GM15510 (cell line): ENCODE results near the gene ASPSCR1.

Source experiments
- POLR2A ChIP-seq: IDR thresholded peaks from 3 replicates; pipeline ENCODE4 v1.6.1; 2011; ENCODE audit warnings: borderline replicate concordance; ENCODE audit not compliant: insufficient read length; ENCODE audit errors: extremely low read depth

Gene ASPSCR1

DNA sequence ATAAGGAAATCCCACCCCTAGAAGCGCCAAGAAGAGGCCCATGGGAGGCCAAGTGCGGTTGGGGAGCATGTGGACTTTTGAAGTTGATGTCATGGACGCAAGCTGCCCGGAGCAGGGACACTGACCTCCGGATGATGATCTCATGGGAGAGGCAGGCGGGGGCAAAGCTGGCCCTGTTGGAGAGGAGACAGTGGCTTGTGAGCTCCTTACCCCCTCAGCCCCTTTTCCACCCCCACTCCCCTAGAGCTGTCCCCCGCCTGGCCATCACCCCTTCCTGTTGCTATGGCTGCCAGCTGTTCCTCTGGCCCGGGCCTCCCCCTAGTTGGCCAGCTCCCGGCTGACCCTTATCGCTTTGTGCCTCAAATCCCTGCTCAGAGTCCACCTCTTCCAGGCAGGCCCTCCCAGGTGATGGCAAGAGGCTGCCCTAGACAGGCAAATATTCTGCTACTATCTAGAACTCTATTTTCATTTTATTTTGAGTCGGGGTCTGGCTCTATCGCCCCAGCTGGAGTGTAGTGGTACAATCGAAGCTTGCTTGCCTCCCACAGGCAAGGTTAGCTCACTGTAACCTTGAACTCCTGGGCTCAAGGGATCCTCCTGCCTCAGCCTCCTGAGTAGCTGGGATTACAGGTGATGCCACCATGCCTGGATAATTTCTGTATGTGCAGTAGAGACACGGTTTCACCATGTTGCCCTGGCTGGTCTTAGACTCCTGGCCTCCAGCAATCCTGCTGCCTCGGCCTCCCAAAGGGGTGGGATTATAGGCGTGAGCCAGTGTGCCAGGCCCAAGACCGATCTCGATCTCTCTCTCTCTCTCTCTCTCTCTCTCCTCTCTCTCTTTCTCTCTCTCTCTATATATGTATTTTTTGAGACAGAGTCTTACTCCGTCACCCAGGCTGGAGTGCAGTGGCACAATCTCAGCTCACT lies 23.0 kb upstream of the ASPSCR1 start:
- no peak for TF ChIP-seq POLR2A

DNA sequence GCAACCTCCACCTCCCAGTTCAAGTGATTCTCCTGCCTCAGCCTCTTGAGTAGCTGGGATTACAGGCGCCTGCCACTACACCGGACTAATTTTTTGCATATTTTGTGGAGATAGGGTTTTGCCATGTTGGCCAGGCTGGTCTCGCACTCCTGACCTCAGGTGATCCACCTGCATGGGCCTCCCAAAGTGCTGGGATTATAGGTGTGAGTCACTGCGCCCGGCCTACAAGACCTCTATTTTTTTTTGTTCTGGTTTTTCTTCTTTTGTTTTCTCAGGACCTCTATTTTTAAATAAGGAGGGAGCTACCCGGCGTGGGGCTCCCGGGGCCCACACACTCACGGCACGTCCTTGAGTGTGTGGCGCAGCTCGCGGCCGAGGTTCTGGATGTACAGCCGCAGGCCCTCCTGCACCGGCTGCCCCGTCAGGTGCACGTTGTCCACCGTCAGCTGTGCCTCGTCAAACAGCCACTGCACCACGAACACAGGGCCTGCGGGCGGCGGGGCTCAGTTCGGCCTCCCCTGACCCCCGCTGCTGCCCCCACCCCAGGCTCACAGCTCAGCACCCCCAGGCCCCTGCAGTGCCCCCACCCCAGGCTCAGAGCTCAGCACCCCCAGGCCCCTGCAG lies 22.3 kb upstream of the ASPSCR1 start:
- TF ChIP-seq POLR2A = no peak

DNA sequence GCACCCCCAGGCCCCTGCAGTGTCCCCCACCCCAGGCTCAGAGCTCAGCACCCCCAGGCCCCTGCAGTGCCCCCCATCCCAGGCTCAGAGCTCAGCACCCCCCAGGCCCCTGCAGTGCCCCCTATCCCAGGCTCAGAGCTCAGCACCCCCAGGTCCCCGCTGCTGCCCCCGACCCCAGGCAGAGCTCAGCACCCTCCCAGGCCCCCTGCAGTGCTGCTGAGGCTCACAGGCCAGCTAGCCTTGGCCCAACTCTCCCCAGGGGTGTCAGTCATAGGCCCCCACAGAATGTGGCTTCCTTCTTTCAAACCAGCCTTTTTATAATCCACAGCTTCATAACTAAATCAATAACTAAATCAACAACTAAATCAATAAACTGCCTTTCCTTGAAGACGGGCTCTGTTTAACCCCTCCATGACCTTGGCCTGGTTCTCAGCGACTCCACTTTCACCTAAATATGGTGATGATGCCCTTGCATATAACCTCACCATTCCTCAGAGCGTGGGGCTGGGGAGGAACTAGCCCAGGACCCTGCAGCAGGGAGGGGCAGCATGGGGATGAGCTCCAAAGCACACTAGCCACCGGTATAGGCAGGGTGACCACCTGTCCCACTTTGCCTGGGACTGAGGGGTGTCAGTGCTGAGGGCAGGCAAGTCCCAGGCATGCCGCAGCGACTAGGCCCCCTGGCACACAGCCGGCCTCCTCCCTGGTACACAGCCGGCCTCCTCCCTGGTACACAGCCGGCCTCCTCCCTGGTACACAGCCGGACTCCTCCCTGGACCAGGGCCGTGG lies 21.5 kb upstream of the ASPSCR1 start:
- TF ChIP-seq POLR2A = no peak

DNA sequence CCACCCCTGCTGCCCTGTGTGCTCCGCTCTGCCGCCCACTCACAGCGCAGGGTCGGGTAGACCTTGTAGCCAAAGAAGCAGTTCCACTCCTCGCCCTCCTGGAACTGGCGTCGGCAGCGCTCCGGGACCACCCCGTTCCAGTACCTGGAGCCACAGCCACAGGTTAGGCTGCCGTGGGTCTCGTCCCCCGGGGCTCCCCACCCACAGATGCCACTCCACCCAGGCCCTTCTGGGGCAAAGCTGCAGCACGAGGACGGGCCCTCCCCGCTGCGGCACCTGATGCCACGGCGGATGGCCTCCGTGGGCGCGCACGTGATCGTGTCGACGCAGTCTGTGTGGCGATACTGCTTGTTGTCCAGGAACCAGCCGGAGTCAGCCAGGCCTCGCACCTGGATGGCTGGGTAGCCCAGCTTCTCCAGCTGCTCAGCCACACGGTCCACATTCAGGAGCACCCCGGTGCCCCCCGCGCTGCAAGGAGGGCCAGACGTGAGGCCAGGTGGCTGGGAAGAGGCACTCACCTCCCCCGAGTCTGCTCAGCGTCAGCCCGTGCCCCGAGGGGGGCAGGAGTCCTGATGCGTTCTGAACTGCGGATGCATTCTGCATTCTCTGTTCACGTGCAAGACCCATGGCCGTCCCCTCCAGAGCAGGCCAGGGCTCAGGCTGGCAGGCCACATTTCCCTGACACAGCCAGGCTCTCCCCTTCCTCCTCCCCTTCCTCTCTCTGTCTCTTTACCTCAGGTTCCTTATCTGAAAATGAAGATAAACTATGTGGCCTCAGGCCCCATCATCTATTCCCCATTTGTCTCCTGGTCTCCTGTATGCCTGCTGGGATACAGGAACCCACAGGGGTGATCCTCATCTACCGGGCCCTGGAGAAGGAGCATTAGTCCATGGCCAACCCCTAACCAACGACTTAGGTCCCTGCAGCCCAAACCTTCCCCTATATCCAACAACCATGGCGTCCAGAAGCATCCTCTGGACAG lies 20.5 kb upstream of the ASPSCR1 start:
- TF ChIP-seq POLR2A = no peak

DNA sequence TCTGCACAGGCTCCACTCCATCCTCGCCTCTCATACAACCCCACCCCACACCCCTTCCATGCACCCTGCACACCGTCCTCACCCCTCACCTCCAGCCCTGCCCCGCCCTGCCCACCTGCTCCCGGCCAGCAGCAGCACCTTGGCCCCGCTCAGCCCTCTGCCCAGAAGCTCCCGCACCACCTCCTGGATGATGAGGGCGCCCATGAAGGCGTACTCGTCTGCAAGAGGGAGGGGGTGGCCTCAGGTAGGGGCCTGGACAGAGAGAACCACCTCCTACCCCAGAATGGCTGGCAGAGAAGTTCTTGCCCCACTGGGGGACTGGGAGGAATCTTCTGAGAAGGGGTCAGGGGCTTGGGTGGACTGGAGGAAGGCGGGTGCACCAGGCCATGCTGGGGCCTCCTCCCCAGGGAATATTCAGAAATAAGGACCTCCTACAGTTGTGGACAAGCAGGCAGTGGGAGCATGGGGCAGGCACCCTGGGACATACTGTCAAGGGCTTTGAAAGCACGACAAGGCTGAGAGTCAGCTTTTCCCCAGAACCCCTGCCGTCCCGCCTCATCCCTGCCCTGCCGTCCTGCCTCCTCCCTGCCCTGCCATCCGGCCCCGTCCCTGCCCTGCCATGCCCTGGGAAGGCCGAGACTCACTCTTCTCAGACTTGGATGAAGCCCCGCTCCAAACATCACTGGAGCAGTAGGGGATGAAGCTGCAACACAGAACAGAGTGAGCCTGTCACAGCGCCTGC lies 19.6 kb upstream of the ASPSCR1 start:
- TF ChIP-seq POLR2A = no peak

DNA sequence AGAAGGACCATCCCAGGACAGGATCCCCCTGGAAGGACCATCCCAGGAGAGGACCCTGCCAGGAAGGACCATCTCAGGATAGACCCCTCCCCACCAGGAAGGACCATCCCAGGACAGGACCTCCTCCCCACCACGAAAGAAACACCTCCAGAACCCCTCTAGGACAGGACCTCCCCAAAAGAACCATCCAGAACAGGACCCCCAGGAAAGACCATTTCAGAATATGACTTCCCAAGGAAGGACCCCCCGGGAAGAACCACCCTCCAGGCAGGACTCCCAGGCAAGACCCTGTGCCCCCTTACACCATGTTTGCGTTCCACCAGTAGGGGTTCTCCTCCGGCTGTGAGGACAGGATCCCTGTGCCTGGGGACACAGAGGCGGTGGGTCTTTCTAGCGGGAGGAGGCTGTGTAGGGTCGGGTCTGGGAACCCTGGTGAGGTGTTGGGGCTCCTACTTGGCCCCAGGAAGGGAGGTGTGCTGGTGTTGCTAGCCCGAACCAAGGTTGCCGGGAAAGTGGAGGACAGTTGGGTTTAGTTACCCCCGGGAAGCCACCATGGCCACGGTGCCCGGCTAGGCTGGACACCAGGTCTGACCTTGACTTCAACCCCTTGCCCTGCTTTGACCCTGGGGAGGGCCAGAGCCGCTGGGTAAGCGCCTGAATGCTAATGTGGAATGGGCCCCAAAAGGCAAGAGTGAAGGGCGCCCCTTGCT lies 18.6 kb upstream of the ASPSCR1 start:
- no peak for TF ChIP-seq POLR2A

DNA sequence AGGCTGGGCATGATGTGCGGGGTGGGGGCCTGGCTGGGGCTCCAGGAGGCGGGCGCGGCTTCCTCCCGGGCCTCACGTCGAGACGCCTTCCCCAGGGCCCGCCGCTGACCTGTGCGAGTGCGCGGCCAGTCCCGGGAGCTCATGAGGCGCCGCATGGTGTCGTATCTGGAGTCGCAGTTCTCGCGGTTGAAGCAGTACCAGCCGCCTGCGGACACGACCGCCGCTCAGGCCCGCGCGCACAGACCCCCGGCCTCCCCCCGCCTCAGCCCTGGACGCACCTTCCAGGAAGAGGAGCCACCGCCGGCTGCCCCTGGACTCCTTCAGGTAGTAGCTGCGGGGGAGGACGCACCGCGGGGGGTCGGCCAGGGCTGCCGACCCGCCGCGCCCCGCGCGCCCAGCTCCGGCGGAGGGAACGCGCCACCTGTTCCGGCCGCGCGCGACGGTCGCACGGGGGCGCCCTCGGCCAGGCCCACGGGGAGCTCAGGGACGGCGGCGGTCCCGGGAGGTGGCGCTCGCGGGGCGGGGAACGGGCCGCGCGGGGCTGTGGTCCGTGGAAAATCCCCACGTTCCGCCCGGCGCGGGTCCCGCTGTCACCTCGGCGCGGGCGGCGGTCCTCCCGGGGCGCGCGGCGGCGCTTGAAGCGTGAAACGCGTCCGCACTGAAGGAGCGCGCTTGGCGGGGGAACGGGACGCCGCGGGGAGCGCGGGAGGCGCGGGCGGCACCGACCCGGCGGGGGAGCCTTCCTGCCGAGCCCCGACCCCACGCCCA lies 17.9 kb upstream of the ASPSCR1 start:
- TF ChIP-seq POLR2A = no peak

DNA sequence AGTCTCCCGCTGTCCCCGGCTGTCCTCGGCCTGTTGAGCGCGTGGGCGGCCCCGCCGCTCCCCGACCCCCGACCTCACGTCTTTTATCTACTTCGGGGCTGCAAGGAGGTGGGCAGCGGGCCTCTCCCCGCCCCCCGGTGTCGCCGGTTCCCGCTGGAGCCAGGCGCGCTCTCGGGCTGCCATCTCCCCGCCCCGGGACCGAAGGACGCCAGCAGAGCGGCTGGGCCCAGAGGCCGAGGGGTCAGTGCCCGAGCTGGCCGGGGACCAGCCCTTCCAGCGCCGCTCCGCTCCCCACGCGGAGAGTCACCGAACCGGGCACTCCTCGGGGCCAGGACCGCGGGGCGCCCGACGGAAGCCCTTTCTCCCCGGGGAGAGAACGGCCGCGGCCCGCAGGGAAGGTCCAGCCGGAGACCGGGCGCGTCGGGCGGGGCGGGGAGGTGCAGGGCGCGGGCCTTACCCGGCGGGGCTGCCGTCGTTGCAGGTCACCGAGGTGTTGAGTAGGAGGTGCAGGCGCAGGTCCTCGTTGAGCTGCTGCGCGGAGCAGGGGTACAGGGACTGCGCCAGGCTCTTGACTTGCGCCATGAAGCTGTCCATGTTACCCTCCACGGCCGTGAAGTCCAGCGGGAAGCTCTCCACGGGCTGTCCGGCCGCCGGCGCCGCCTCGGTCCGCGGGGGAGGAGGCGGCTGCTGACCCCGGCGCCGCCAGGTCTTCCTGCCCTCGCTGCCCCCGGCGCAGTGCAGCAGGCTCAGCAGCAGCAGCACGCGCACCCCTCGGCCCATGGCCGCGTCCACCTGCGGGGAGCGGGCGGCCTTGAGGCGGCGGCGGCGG lies 17.1 kb upstream of the ASPSCR1 start:
- TF ChIP-seq POLR2A = no peak

GRCh38 chr17:81961087-81961511 lies 16.3 kb upstream of the ASPSCR1 start, which contains the start of gene NOTUM:
Gene NOTUM, minus strand, starts transcription at chr17:81961187. Its CDS starts 278 bp downstream, at chr17:81960909.
- no peak for TF ChIP-seq POLR2A

DNA sequence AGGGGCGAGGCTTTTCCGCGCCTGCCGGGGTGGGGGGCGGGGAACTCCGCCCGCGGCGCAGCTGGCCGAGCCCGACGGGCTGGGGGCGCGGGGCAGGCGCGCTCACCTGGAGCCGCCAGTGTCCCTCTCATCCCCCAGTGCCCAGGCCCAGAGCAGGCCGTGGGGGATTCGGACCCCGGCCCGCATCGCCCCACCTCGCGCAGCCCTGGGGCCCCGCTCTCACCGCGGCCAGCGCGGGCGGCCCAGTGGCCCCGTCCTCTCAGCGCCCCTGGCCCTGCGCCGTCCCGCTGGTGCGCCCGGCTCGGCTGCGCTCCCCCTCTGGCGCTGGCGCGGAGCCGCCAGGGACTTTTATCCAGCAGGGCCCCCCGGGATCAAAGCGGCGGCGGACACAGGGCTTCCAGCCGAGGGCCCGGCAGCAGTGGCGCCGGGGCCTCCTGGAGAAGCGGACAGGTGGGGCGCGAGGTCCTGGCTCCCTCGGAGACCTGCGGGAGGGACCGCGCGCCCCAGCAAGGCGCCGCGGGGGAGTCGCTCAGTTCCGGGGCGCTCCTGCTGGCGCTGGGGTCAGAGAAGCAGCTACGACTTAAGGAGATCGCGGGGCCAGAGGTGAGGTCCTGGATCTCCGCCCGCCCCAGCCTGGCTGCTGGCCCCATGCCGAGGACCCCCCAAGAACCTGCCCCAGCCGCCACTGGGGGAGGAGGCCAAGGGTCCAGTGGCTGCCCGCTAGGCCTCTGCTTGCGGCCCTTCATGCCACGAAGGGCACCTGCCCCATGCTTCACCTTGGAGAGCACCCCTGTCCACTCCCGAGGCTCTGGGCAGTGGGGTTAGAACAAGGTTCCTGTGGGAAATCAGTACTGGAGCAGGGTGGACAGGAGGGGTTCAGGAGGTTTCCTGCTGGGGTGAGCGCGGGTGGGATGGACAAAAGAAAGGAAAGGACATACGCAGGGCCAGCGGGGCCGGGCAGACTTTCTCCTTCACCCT lies 15.6 kb upstream of the ASPSCR1 start:
- TF ChIP-seq POLR2A = no peak
